A549 (cell line): ENCODE results near the gene KRTAP12-4. TPM values are rescaled to one million over a fixed set of nuclear protein-coding genes. Genes with fewer than 3 reads are reported as not detected.
"Not testable (repeated sequence)": the region's sequence is repeated elsewhere in the genome, so short reads cannot be mapped to it uniquely, and the experiment has no call there.

Source experiments
- ATAC-seq, 2 experiments: fragments of 200-7000 bp in 1 of 2; fragments of >200 bp in 1 of 2; cut with Nextera tagmentation in 1 of 2; cut with Tn5 transposase in 1 of 2; 3 replicates each; pipeline versions ENCODE4 v1.8.0 to v1.9.1; 2018 to 2020; ENCODE audit warnings: mild to moderate bottlenecking in 1 of 2, moderate library complexity in 1 of 2
- CTCF ChIA-PET: fragments of 300-600 bp; sonication (Branson Sonifier 250); formaldehyde crosslinking; extraction: SDS; loops from one replicate; lab custom pipeline; 2021; ENCODE audit warnings: antibody characterized with exemption, inconsistent platforms; lab: Yijun Ruan, JAX
- POLR2A ChIA-PET: fragments of 350-600 bp; formaldehyde crosslinking; extraction: SDS; loops from one replicate; lab custom pipeline; 2021; ENCODE audit warnings: antibody characterized with exemption, inconsistent platforms; lab: Yijun Ruan, JAX
- DNase-seq, 2 experiments: peaks; one replicate each; pipeline versions ENCODE4 v3.0.0 to v3.0.0-alpha.2; 2011 to 2016; ENCODE audit warnings: low read depth in 1 of 2, low spot score in 1 of 2
- FAIRE-seq: peaks from 2 replicates; lab custom pipeline; 2011; peaks lifted over from hg19 to GRCh38; lab: Jason Lieb, UNC
- H3K27ac ChIP-seq, 2 experiments: fragments of >200 bp; sonication (Bioruptor Twin); formaldehyde crosslinking; 3 replicates each; pipeline ENCODE4 v1.5.1; 2016 to 2017
- H3K4me1 ChIP-seq: fragments of >200 bp; sonication (Bioruptor Twin); formaldehyde crosslinking; 3 replicates; pipeline ENCODE4 v1.6.1; 2016
- H3K4me2 ChIP-seq: fragments of >200 bp; sonication (Bioruptor Twin); formaldehyde crosslinking; 3 replicates; pipeline ENCODE4 v1.6.1; 2016
- H3K4me3 ChIP-seq: fragments of >200 bp; sonication (Bioruptor Twin); formaldehyde crosslinking; 3 replicates; pipeline ENCODE4 v1.5.1; 2016
- H3K9me3 ChIP-seq: fragments of >200 bp; sonication (Bioruptor Twin); formaldehyde crosslinking; 3 replicates; pipeline ENCODE4 v1.6.1; 2016
- CBX2 ChIP-seq: fragments of 200-600 bp; sonication (generic); IDR thresholded peaks from 2 replicates; pipeline ENCODE4 v1.6.1; 2016; ENCODE audit warnings: low read depth, mild to moderate bottlenecking, borderline replicate concordance
- CEBPB ChIP-seq, 2 experiments: fragments of >200 bp in 1 of 2; sonication (Bioruptor Twin) in 1 of 2; formaldehyde crosslinking in 1 of 2; IDR thresholded peaks; 2 replicates each; pipeline ENCODE4 v1.6.1; 2012 to 2016
- CTCF ChIP-seq: fragments of >200 bp; sonication (Bioruptor Twin); formaldehyde crosslinking; IDR thresholded peaks from 3 replicates; pipeline ENCODE4 v1.5.1; 2016
- EHF ChIP-seq: fragments of 250-450 bp; sonication (Bioruptor Pico); IDR thresholded peaks from 2 replicates; pipeline ENCODE4 v1.5.0; 2020; ENCODE audit warnings: mild to moderate bottlenecking
- EHMT2 ChIP-seq: fragments of 200-600 bp; sonication (generic); IDR thresholded peaks from 2 replicates; pipeline ENCODE4 v1.6.1; 2016; ENCODE audit warnings: antibody characterized with exemption, low read depth, mild to moderate bottlenecking, moderate library complexity
- HEYL ChIP-seq: fragments of 250-450 bp; sonication (Bioruptor Pico); IDR thresholded peaks from 2 replicates; pipeline ENCODE4 v1.8.0; 2021; ENCODE audit warnings: mild to moderate bottlenecking, moderate library complexity
- MAFK ChIP-seq: fragments of 450-650 bp; IDR thresholded peaks from 2 replicates; pipeline ENCODE4 v1.6.1; 2014; ENCODE audit not compliant: partially characterized antibody
- MAZ ChIP-seq: fragments of 150-350 bp; IDR thresholded peaks from 2 replicates; pipeline ENCODE4 v1.6.1; 2014; ENCODE audit warnings: antibody characterized with exemption, low read depth, low read length, borderline replicate concordance
- RCOR1 ChIP-seq: fragments of 150-350 bp; IDR thresholded peaks from 2 replicates; pipeline ENCODE4 v1.6.1; 2014; ENCODE audit warnings: antibody characterized with exemption, low read length, low read depth
- RFX5 ChIP-seq: fragments of 450-650 bp; IDR thresholded peaks from 2 replicates; pipeline ENCODE4 v1.7.1; 2014; ENCODE audit warnings: antibody characterized with exemption, mild to moderate bottlenecking, moderate library complexity
- RNF2 ChIP-seq: fragments of 200-600 bp; sonication (generic); IDR thresholded peaks from 2 replicates; pipeline ENCODE4 v1.6.1; 2016; ENCODE audit warnings: low read depth, mild to moderate bottlenecking, antibody characterized with exemption, moderate library complexity, borderline replicate concordance
- TFCP2L1 ChIP-seq: fragments of 250-450 bp; sonication (Bioruptor Pico); IDR thresholded peaks from 2 replicates; pipeline ENCODE4 v1.5.0; 2021; ENCODE audit warnings: mild to moderate bottlenecking
- TP53 ChIP-seq: fragments of 250-450 bp; sonication (Bioruptor Pico); IDR thresholded peaks from 2 replicates; pipeline ENCODE4 v1.5.0; 2021; ENCODE audit warnings: mild to moderate bottlenecking, moderate library complexity
- ZSCAN20 ChIP-seq: fragments of 250-450 bp; sonication (Bioruptor Pico); IDR thresholded peaks from 2 replicates; pipeline ENCODE4 v1.8.0; 2022; ENCODE audit warnings: mild to moderate bottlenecking, moderate library complexity
- WGBS: methylation state at CpG from one replicate; pipeline ENCODE4 v1.1.6; 2017; ENCODE audit errors: missing lambda C conversion rate; 5-methylcytosine and 5-hydroxymethylcytosine counted together
- polyA plus RNA-seq, 4 experiments: library from polyadenylated mRNA; depleted of rRNA in 3 of 4; stranded (reverse); fragments of >200 nt; fragmentation: RNase III in 1 of 4; extraction: RNeasy Plus Mini Kit Qiagen cat#74134 plus additional on column Dnase treatment in 1 of 4; gene quantifications; 2 replicates in 3 of 4; 3 replicates in 1 of 4; pipeline ENCODE4 v1.2.3, GENCODE V29; 2011 to 2017
- TF ChIP-seq, protein P1 (sequence below): fragments of 150-350 bp; IDR thresholded peaks from 2 replicates; pipeline ENCODE4 v1.6.1; 2014; ENCODE audit warnings: low read depth, mild to moderate bottlenecking, low read length
- TF ChIP-seq, protein P2 (sequence below): IDR thresholded peaks from 2 replicates; pipeline ENCODE4 v1.6.1; 2012; ENCODE audit warnings: low read depth, borderline replicate concordance

KRTAP12-4 gene
- polyA plus RNA-seq, 2 of the 4 experiments (the other 2 are of a cell fraction) = not detected

GRCh38 chr21:44644878-44645277, 9.6 kb downstream of the KRTAP12-4 start (continued):
- no peak for TF ChIP-seq RCOR1
- TF ChIP-seq TP53 (CRISPR knock-in tag) = no peak
- TF ChIP-seq CEBPB (IDR thresholded peaks at IDR 0.05) = no peak

DNA sequence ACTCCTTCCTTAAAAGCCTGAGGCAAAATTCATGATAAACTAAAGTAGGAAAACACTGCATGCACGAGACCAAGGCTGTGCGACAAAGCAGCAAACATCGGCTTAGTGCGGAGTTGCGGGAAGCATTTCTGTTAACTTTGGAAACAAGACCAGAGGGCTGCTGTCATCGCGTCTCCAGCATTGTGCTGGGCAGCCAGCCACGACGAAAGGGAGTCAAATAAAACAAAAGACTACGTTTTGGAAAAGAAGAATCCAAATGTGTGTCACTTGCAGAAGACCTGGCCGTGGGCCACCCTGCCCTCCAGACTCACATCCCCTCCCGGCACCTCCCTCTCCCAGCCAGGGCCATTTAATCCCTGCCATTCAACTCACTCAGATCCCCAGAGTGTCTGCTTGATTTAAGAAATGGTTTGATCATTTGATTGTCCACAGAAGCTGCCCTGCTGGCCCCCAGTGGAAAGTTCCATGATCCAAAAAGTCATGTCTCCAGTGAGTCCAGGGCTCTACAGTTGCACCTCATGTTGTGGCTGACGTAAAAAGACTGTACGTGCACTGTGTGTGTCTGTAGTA, 10.6 kb downstream of the KRTAP12-4 start:
- Histone ChIP-seq H3K9me3 (peaks cover 9% of the 10 kb centered on the region; the same call in 2 of the 3 replicates), H3K27ac (no peak overlapping the region), H3K4me1 (no peaks in the 10 kb centered on the region), H3K4me3 (no peak overlapping the region), H3K4me2 (no peak overlapping the region)
- DNase-seq (no peak), FAIRE-seq (no peak), ATAC-seq (no peak)
- 53% methylated on average over 13 of the region's 14 CpGs for WGBS
- no peak for TF ChIP-seq EHMT2
- no peak for TF ChIP-seq RCOR1
- TF ChIP-seq ZSCAN20 = no peak
- no peak for TF ChIP-seq CBX2
- ChIA-PET POLR2A (no interaction called here), CTCF (no interaction called here)

GRCh38 chr21:44640761-44641160, 13.7 kb downstream of the KRTAP12-4 start:
- ChIA-PET POLR2A (no interaction called here), CTCF (no interaction called here)
- 19% methylated on average over 4 of the region's 5 CpGs for WGBS
- Histone ChIP-seq H3K27ac (no peak overlapping the region), H3K4me2 (no peak overlapping the region), H3K4me3 (no peak overlapping the region), H3K4me1 (no peaks in the 10 kb centered on the region), H3K9me3 (peaks cover 9% of the 10 kb centered on the region; the same call in 2 of the 3 replicates)
- TF ChIP-seq, protein P1, sequence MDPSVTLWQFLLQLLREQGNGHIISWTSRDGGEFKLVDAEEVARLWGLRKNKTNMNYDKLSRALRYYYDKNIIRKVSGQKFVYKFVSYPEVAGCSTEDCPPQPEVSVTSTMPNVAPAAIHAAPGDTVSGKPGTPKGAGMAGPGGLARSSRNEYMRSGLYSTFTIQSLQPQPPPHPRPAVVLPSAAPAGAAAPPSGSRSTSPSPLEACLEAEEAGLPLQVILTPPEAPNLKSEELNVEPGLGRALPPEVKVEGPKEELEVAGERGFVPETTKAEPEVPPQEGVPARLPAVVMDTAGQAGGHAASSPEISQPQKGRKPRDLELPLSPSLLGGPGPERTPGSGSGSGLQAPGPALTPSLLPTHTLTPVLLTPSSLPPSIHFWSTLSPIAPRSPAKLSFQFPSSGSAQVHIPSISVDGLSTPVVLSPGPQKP = no peak
- TF ChIP-seq MAZ (no peak), HEYL (CRISPR knock-in tag) (no peak), EHF (no peak), CTCF (no peak), TFCP2L1 (CRISPR knock-in tag) (no peak), RFX5 (no peak)
- TF ChIP-seq, protein P2, sequence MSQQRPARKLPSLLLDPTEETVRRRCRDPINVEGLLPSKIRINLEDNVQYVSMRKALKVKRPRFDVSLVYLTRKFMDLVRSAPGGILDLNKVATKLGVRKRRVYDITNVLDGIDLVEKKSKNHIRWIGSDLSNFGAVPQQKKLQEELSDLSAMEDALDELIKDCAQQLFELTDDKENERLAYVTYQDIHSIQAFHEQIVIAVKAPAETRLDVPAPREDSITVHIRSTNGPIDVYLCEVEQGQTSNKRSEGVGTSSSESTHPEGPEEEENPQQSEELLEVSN = no peak
- FAIRE-seq (no peak), ATAC-seq (no peak), DNase-seq (no peak)

DNA sequence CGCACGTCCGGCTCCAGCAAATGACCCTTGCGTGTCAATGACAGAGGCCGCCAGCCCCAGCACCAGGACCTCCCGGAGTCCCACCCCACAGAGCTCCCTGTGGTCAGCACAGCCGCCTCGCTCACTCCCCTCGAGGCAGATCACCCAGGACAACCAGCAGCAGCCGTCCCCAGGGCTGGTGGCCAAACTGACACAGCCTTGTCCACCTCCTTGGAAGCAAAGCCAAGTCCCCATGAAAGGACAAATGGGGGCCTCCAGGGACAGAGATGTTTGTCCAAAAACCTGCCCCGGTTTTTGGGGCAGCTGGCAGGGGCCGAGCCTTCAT, 15.2 kb downstream of the KRTAP12-4 start:
- Histone ChIP-seq H3K4me3 (no peak overlapping the region), H3K4me1 (no peaks in the 10 kb centered on the region), H3K27ac (no peak overlapping the region), H3K4me2 (no peak overlapping the region), H3K9me3 (peaks cover 8% of the 10 kb centered on the region; the same call in 2 of the 3 replicates)
- DNase-seq = no peak
- ChIA-PET CTCF (interaction anchor here (0.6 kb wide), 2 partner anchors 24 to 130 kb away, joined by 3 to 5 read pairs; no protein-coding TSS in a partner anchor), POLR2A (no interaction called here)
- TF ChIP-seq MAFK (no peak), TP53 (CRISPR knock-in tag) (no peak), CTCF (no peak), RNF2 (no peak)
- WGBS = no CpG with 5 or more reads among the region's 12 CpGs
- FAIRE-seq = no peak
- ATAC-seq = no peak

GRCh38 chr21:44638506-44639330, 15.7 kb downstream of the KRTAP12-4 start:
- H3K4me3 ChIP-seq, POLR2A ChIA-PET, DNase-seq, H3K27ac ChIP-seq, FAIRE-seq, H3K9me3 ChIP-seq, H3K4me1 ChIP-seq, H3K4me2 ChIP-seq, ATAC-seq: not testable (repeated sequence)
- CTCF ChIA-PET = interaction anchor here (0.6 kb wide), 1 partner anchor 24 kb away, joined by 5 read pairs; no protein-coding TSS in a partner anchor
- WGBS = 28% methylated on average over 2 of the region's 21 CpGs

GRCh38 chr21:44637851-44638348, 16.6 kb downstream of the KRTAP12-4 start:
- 0 out of 6 replicates have a peak, but pooled peaks of 1 of the 2 experiments have one; percentile 13 for ATAC-seq
- FAIRE-seq = not testable (repeated sequence)

More at GRCh38 chr21:44637851-44638348, 16.6 kb downstream of the KRTAP12-4 start:
- H3K4me2 ChIP-seq, POLR2A ChIA-PET, H3K9me3 ChIP-seq, H3K27ac ChIP-seq, H3K4me1 ChIP-seq, DNase-seq, H3K4me3 ChIP-seq, CTCF ChIA-PET: not testable (repeated sequence)
- whole genome bisulfite sequencing = 73% methylated on average over 3 of the region's 12 CpGs
